Liver (tissue), 9 donors: Measurements from ENCODE around the gene PABPC4L. TPM values are rescaled to one million over a fixed set of nuclear protein-coding genes. Genes with fewer than 3 reads are reported as not detected.

Experiments used
- DNase-seq: peaks from one replicate; pipeline ENCODE4 v3.0.0-alpha.2; 2017; ENCODE audit warnings: low spot score
- H3K27ac ChIP-seq, 2 donors: one replicate each; pipeline ENCODE4 v1.7.0; 2013; ENCODE audit warnings: inconsistent platforms in 2 of 2, low read length in 2 of 2, control low read depth in 1 of 2, low read depth in 1 of 2, mild to moderate bottlenecking in 1 of 2
- H3K27me3 ChIP-seq, 4 donors: one replicate each; pipeline versions ENCODE4 v1.6.1 to v1.7.0; 2013; ENCODE audit warnings: low read length in 3 of 4, inconsistent platforms in 1 of 4, mild to moderate bottlenecking in 1 of 4, moderate library complexity in 1 of 4; ENCODE audit not compliant: control insufficient read depth in 4 of 4, insufficient read depth in 4 of 4
- H3K36me3 ChIP-seq, 4 donors: one replicate each; pipeline versions ENCODE4 v1.6.1 to v1.7.0; 2013; ENCODE audit warnings: low read length in 3 of 4, mild to moderate bottlenecking in 3 of 4, low read depth in 1 of 4, moderate library complexity in 1 of 4; ENCODE audit not compliant: control insufficient read depth in 4 of 4, insufficient read depth in 3 of 4
- H3K4me1 ChIP-seq, 4 donors: one replicate each; pipeline versions ENCODE4 v1.6.1 to v1.7.0; 2013; ENCODE audit warnings: low read length in 3 of 4, mild to moderate bottlenecking in 3 of 4, moderate library complexity in 1 of 4; ENCODE audit not compliant: control insufficient read depth in 4 of 4, insufficient read depth in 4 of 4
- H3K4me3 ChIP-seq, 3 donors: one replicate each; pipeline versions ENCODE4 v1.6.1 to v1.7.0; 2013; ENCODE audit warnings: low read length in 3 of 3, control low read depth in 1 of 3, low read depth in 1 of 3, mild to moderate bottlenecking in 1 of 3
- H3K9ac ChIP-seq, 2 donors: one replicate each; pipeline ENCODE4 v1.7.0; 2013; ENCODE audit warnings: low read length in 2 of 2, mild to moderate bottlenecking in 2 of 2, moderate library complexity in 2 of 2, control low read depth in 1 of 2, low read depth in 1 of 2
- H3K9me3 ChIP-seq, 4 donors: one replicate each; pipeline versions ENCODE4 v1.6.1 to v1.7.0; 2013; ENCODE audit warnings: low read length in 3 of 4; ENCODE audit not compliant: control insufficient read depth in 4 of 4
- ATF3 ChIP-seq: IDR thresholded peaks from 2 replicates; pipeline ENCODE4 v1.6.1; 2016; ENCODE audit warnings: antibody characterized with exemption
- CTCF ChIP-seq: fragments of 150-350 bp; IDR thresholded peaks from 2 replicates; pipeline ENCODE4 v1.5.1; 2017; ENCODE audit warnings: improper control_type of control experiment, low read depth, low read length; ENCODE audit not compliant: missing input control
- EGR1 ChIP-seq, 2 donors: IDR thresholded peaks; 2 replicates each; pipeline ENCODE4 v1.6.1; 2016 to 2018; ENCODE audit warnings: antibody characterized with exemption in 2 of 2, low read depth in 2 of 2
- FOXA1 ChIP-seq: IDR thresholded peaks from 2 replicates; pipeline ENCODE4 v1.6.1; 2016; ENCODE audit warnings: antibody characterized with exemption
- FOXA2 ChIP-seq: IDR thresholded peaks from 2 replicates; pipeline ENCODE4 v1.6.1; 2016; ENCODE audit warnings: antibody characterized with exemption
- GABPA ChIP-seq, 2 donors: IDR thresholded peaks in 1 of 2; conservative IDR thresholded peaks in 1 of 2; 2 replicates each; pipeline ENCODE4 v1.6.1; 2016; ENCODE audit warnings: antibody characterized with exemption in 2 of 2, mild to moderate bottlenecking in 1 of 2, moderate library complexity in 1 of 2
- HNF4A ChIP-seq, 2 donors: conservative IDR thresholded peaks; 2 replicates each; pipeline ENCODE4 v1.6.1; 2016; ENCODE audit warnings: antibody characterized with exemption in 2 of 2, mild to moderate bottlenecking in 2 of 2
- HNF4G ChIP-seq: IDR thresholded peaks from 2 replicates; pipeline ENCODE4 v1.6.1; 2016; ENCODE audit warnings: antibody characterized with exemption
- JUND ChIP-seq, 2 donors: IDR thresholded peaks; 2 replicates each; pipeline ENCODE4 v1.6.1; 2016; ENCODE audit warnings: antibody characterized with exemption in 2 of 2
- MAX ChIP-seq: IDR thresholded peaks from 2 replicates; pipeline ENCODE4 v1.6.1; 2016; ENCODE audit warnings: antibody characterized with exemption
- NR2F2 ChIP-seq: IDR thresholded peaks from 2 replicates; pipeline ENCODE4 v1.6.1; 2016; ENCODE audit warnings: antibody characterized with exemption
- RAD21 ChIP-seq, 2 donors: IDR thresholded peaks; 2 replicates each; pipeline ENCODE4 v1.6.1; 2016; ENCODE audit warnings: antibody characterized with exemption in 2 of 2, mild to moderate bottlenecking in 2 of 2
- REST ChIP-seq: IDR thresholded peaks from 2 replicates; pipeline ENCODE4 v1.6.1; 2016; ENCODE audit warnings: antibody characterized with exemption, mild to moderate bottlenecking
- RXRA ChIP-seq, 2 donors: IDR thresholded peaks; 2 replicates each; pipeline ENCODE4 v1.6.1; 2017 to 2018; ENCODE audit warnings: antibody characterized with exemption in 2 of 2, mild to moderate bottlenecking in 1 of 2
- SP1 ChIP-seq: IDR thresholded peaks from 2 replicates; pipeline ENCODE4 v1.6.1; 2018; ENCODE audit warnings: antibody characterized with exemption, mild to moderate bottlenecking
- TAF1 ChIP-seq: conservative IDR thresholded peaks from 2 replicates; pipeline ENCODE4 v1.6.1; 2016; ENCODE audit warnings: antibody characterized with exemption, mild to moderate bottlenecking
- YY1 ChIP-seq: IDR thresholded peaks from 2 replicates; pipeline ENCODE4 v1.6.1; 2016; ENCODE audit warnings: antibody characterized with exemption, mild to moderate bottlenecking
- ZBTB33 ChIP-seq: IDR thresholded peaks from 2 replicates; pipeline ENCODE4 v1.6.1; 2016; ENCODE audit warnings: antibody characterized with exemption
- whole genome bisulfite sequencing: extraction: QIAGEN DNeasy Blood & Tissue Kit; methylation state at CpG from one replicate; pipeline ENCODE4 v1.1.7; 2013; 5-methylcytosine and 5-hydroxymethylcytosine counted together
- polyA plus RNA-seq, 2 donors: library from polyadenylated mRNA; stranded (reverse) in 1 of 2; unstranded in 1 of 2; fragments of 200-250 nt in 1 of 2; fragments of >200 nt in 1 of 2; fragmentation: Nextera tagmentation in 1 of 2; extraction: Ambion mirVana in 1 of 2; gene quantifications; one replicate each; pipeline versions ENCODE4 v1.2.1 to v1.2.3, GENCODE V29; 2013 to 2015
- total RNA-seq, 2 donors: library from RNA; depleted of rRNA; stranded (reverse); fragments of >200 nt; gene quantifications; one replicate each; pipeline ENCODE4 v1.2.3, GENCODE V29; 2014
- donor health status: healthy.
- donor health status: healthy.
- donor health status: healthy.
- donor health status: healthy.
- donor health status: healthy.

Gene PABPC4L
- total and polyA plus RNA-seq, 4 donors: 0.07 to 0.65 (median 0.17) TPM

GRCh38 chr4:134219043-134219442 is 17.5 kb upstream of the PABPC4L start:
- no peak overlapping the region for H3K9ac ChIP-seq
- WGBS: 75% methylated on average over 3 of the region's 3 CpGs
- TF ChIP-seq FOXA1: no peak
- no peak for TF ChIP-seq EGR1 (IDR thresholded peaks at IDR 0.05; ENCODE audit: low read depth in 2 of 2)
- TF ChIP-seq HNF4A (conservative IDR thresholded peaks at IDR 0.05): no peak
- no peak for TF ChIP-seq ZBTB33
- no peak for TF ChIP-seq RXRA (IDR thresholded peaks at IDR 0.05)
- no peak for TF ChIP-seq MAX
- no peak for TF ChIP-seq TAF1
- TF ChIP-seq SP1: no peak
- no peak for TF ChIP-seq RAD21 (IDR thresholded peaks at IDR 0.05)
- TF ChIP-seq HNF4G: no peak
- no peak for TF ChIP-seq GABPA (IDR thresholded peaks at IDR 0.05 in 1 of 2, conservative IDR thresholded peaks at IDR 0.05 in 1 of 2)
- TF ChIP-seq YY1: no peak

GRCh38 chr4:134216411-134216810 is 14.8 kb upstream of the PABPC4L start:
- no peak for DNase-seq
- H3K36me3 ChIP-seq: no peaks in the 10 kb centered on the region
- WGBS: 64% methylated on average over 1 of the region's 1 CpG
- no peaks in the 10 kb centered on the region for H3K9me3 ChIP-seq
- H3K9ac ChIP-seq: no peak overlapping the region
- no peaks in the 10 kb centered on the region for H3K4me1 ChIP-seq
- no peak overlapping the region for H3K27ac ChIP-seq
- TF ChIP-seq SP1 (no peak), EGR1 (IDR thresholded peaks at IDR 0.05; ENCODE audit: low read depth in 2 of 2) (no peak), JUND (IDR thresholded peaks at IDR 0.05) (no peak), ZBTB33 (no peak), NR2F2 (no peak), FOXA2 (no peak), REST (no peak), FOXA1 (no peak), HNF4A (conservative IDR thresholded peaks at IDR 0.05) (no peak), HNF4G (no peak), YY1 (no peak), ATF3 (no peak), CTCF (no peak)
- H3K27me3 ChIP-seq: no peaks in the 10 kb centered on the region
- H3K4me3 ChIP-seq: no peak overlapping the region

More at GRCh38 chr4:134219043-134219442, 17.5 kb upstream of the PABPC4L start:
- no peaks in the 10 kb centered on the region for H3K4me1 ChIP-seq
- no peaks in the 10 kb centered on the region for H3K27me3 ChIP-seq
- H3K4me3 ChIP-seq: no peak overlapping the region
- H3K36me3 ChIP-seq: no peaks in the 10 kb centered on the region
- no peak for DNase-seq
- no peak overlapping the region for H3K27ac ChIP-seq
- no peaks in the 10 kb centered on the region for H3K9me3 ChIP-seq
